ENCODE data around the gene LEPR. TPM values are rescaled to one million over a fixed set of nuclear protein-coding genes. Genes with fewer than 3 reads are reported as not detected.

LEPR gene
- total and polyA plus RNA-seq, 2 donors (not counting 3 experiments of a cell fraction or from before 2014, with no cell fraction given) = 11.1 to 18.7 TPM

GRCh38 chr1:65387821-65388220, 32.6 kb upstream of the LEPR start:
- H3K36me3 ChIP-seq (ENCODE audit: control insufficient read depth in 2 of 2, extremely low read depth in 1 of 2, insufficient read depth in 2 of 2, low read length in 2 of 2) = no peaks in the 10 kb centered on the region
- no peak for TF ChIP-seq POLR2AphosphoS5 (IDR thresholded peaks at IDR 0.05; ENCODE audit: insufficient read depth, low read depth, low read length)
- no peak for TF ChIP-seq MAX (IDR thresholded peaks at IDR 0.05; ENCODE audit: insufficient read depth, insufficient read length)
- no peak for TF ChIP-seq POLR2A (IDR thresholded peaks at IDR 0.05; ENCODE audit: low read depth, low read length)
- TF ChIP-seq, protein P1, sequence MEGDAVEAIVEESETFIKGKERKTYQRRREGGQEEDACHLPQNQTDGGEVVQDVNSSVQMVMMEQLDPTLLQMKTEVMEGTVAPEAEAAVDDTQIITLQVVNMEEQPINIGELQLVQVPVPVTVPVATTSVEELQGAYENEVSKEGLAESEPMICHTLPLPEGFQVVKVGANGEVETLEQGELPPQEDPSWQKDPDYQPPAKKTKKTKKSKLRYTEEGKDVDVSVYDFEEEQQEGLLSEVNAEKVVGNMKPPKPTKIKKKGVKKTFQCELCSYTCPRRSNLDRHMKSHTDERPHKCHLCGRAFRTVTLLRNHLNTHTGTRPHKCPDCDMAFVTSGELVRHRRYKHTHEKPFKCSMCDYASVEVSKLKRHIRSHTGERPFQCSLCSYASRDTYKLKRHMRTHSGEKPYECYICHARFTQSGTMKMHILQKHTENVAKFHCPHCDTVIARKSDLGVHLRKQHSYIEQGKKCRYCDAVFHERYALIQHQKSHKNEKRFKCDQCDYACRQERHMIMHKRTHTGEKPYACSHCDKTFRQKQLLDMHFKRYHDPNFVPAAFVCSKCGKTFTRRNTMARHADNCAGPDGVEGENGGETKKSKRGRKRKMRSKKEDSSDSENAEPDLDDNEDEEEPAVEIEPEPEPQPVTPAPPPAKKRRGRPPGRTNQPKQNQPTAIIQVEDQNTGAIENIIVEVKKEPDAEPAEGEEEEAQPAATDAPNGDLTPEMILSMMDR (IDR thresholded peaks at IDR 0.05; ENCODE audit: extremely low read depth in 1 of 2, insufficient read depth in 1 of 2, low read depth in 1 of 2, low read length in 2 of 2) = no peak
- no peak for TF ChIP-seq GATA2 (IDR thresholded peaks at IDR 0.05; ENCODE audit: insufficient read depth, insufficient read length, low read depth, low read length)
- no peak for TF ChIP-seq JUN (IDR thresholded peaks at IDR 0.05; ENCODE audit: borderline replicate concordance, insufficient read depth, insufficient read length, low read depth)
- TF ChIP-seq EZH2 (IDR thresholded peaks at IDR 0.05; ENCODE audit: borderline replicate concordance, low read depth, low read length, severe bottlenecking) = no peak
- TF ChIP-seq MYC (IDR thresholded peaks at IDR 0.05; ENCODE audit: low read depth, low read length) = no peak
- no peak for TF ChIP-seq FOS (IDR thresholded peaks at IDR 0.05; ENCODE audit: borderline replicate concordance, insufficient read depth, low read length)
- no peak overlapping the region for H3K4me3 ChIP-seq (replicated peaks in 1 of 3; ENCODE audit: insufficient read depth in 1 of 3, low read depth in 1 of 3, low read length in 3 of 3)
- FAIRE-seq (no peak), DNase-seq (ENCODE audit: low read depth, low spot score) (no peak)
- H4K20me1 ChIP-seq (replicated peaks; ENCODE audit: control insufficient read depth, extremely low read depth, insufficient read depth, low read length) = no peaks in the 10 kb centered on the region
- intact Hi-C loops (cut with micrococcal nuclease) = no loop called here
- H3K27me3 ChIP-seq (ENCODE audit: control insufficient read depth in 2 of 2, insufficient read depth in 2 of 2, low read length in 2 of 2) = no peaks in the 10 kb centered on the region
- peaks cover 12% of the 10 kb centered on the region for H3K4me1 ChIP-seq (ENCODE audit: control insufficient read depth, extremely low read depth, insufficient read depth, low read length)
- no TSS peak for BruUV-seq (replicated peaks)
- dilution Hi-C loops (cut with MboI; ENCODE audit: extremely low pct_ligation_motif_present, low sequenced_read_pairs) = no loop called here
- no peak overlapping the region for H2AFZ ChIP-seq (ENCODE audit: low read depth, low read length)
- no peaks in the 10 kb centered on the region for H3K79me2 ChIP-seq (ENCODE audit: control insufficient read depth, insufficient read depth, low read length)
- no peak overlapping the region for H3K27ac ChIP-seq (ENCODE audit: insufficient read depth, low read depth, low read length)
- POLR2A ChIA-PET = no interaction called here
- H3K9me1 ChIP-seq (replicated peaks; ENCODE audit: control insufficient read depth, extremely low read depth, insufficient read depth, low read length) = no peaks in the 10 kb centered on the region
- H3K9ac ChIP-seq (replicated peaks; ENCODE audit: extremely low read depth, insufficient read depth, low read length) = no peak overlapping the region
- CTCF ChIA-PET = interaction anchor here (1.2 kb wide), 1 partner anchor 300 kb away, joined by 3 read pairs; no protein-coding TSS in a partner anchor
- H3K9me3 ChIP-seq (replicated peaks; ENCODE audit: control insufficient read depth, insufficient read depth, low read length) = no peaks in the 10 kb centered on the region
- no peak overlapping the region for H3K4me2 ChIP-seq (ENCODE audit: insufficient read depth, low read length)
